C1 segment of cervical spinal cord (tissue), 14 donors: ENCODE results near the gene RASAL1.
"Not testable (repeated sequence)": the region's sequence is repeated elsewhere in the genome, so short reads cannot be mapped to it uniquely, and the experiment has no call there.

Source experiments
- DNase-seq, 14 donors: peaks; one replicate each; lab custom pipeline; 2025; lab: John Stamatoyannopoulos, UW

Gene RASAL1

GRCh38 chr12:113140706-113141105, 5.1 kb upstream of the RASAL1 start:
- no peak for DNase-seq

- no peak for DNase-seq
These were observed 3.3 kb upstream of the RASAL1 start for GRCh38 chr12:113138826-113139225.

- no peak for DNase-seq
These were observed 2.6 kb upstream of the RASAL1 start for GRCh38 chr12:113137861-113138783.

GRCh38 chr12:113136990-113137511, 1.5 kb upstream of the RASAL1 start:
- no peak for DNase-seq

- DNase-seq: peak in 7 of 14 donors; percentile 11 to 70 (median 41)
These were observed 798 bp upstream of the RASAL1 start for GRCh38 chr12:113136128-113136989.

- no peak for DNase-seq
These were observed 1.0 kb downstream of the RASAL1 start for GRCh38 chr12:113134521-113134951.

GRCh38 chr12:113134071-113134470, 1.5 kb downstream of the RASAL1 start:
- DNase-seq: no peak

GRCh38 chr12:113133666-113134065, 1.9 kb downstream of the RASAL1 start:
- DNase-seq: no peak

GRCh38 chr12:113133036-113133435, 2.5 kb downstream of the RASAL1 start:
- DNase-seq: no peak

GRCh38 chr12:113131556-113131955, 4.0 kb downstream of the RASAL1 start:
- no peak for DNase-seq

GRCh38 chr12:113130457-113131135, 5.0 kb downstream of the RASAL1 start:
- DNase-seq: peak in 7 of 14 donors; percentile 7 to 73 (median 24)

- DNase-seq: no peak
These were observed 5.7 kb downstream of the RASAL1 start for GRCh38 chr12:113129664-113130456.

GRCh38 chr12:113128802-113129663, 6.5 kb downstream of the RASAL1 start:
- no peak for DNase-seq

GRCh38 chr12:113127791-113128199, 7.8 kb downstream of the RASAL1 start:
- no peak for DNase-seq

- no peak for DNase-seq
These were observed 14.7 kb downstream of the RASAL1 start for GRCh38 chr12:113120670-113121370.

GRCh38 chr12:113119980-113120669, 15.4 kb downstream of the RASAL1 start:
- no peak for DNase-seq

GRCh38 chr12:113118142-113118541, 17.4 kb downstream of the RASAL1 start:
- no peak for DNase-seq

GRCh38 chr12:113117684-113118083, 17.9 kb downstream of the RASAL1 start:
- DNase-seq: not testable (repeated sequence)
